Umbilical cord (tissue), 2 donors: ENCODE results near the gene TUBGCP2. TPM values are rescaled to one million over a fixed set of nuclear protein-coding genes. Genes with fewer than 3 reads are reported as not detected.
"Not testable (repeated sequence)": the region's sequence is repeated elsewhere in the genome, so short reads cannot be mapped to it uniquely, and the experiment has no call there.

ENCODE experiments used
- DNase-seq: peaks from one replicate; pipeline ENCODE4 v3.0.0-alpha.2; 2015; ENCODE audit warnings: low spot score
- total RNA-seq: library from RNA; depleted of rRNA; stranded (reverse); fragments of >200 nt; gene quantifications from one replicate; pipeline ENCODE4 v1.2.3, GENCODE V29; 2014; ENCODE audit warnings: low replicate concordance; ENCODE audit not compliant: insufficient read depth

Gene TUBGCP2
- total RNA-seq, 1 donor from 2014 or later: 34.2 TPM

DNA sequence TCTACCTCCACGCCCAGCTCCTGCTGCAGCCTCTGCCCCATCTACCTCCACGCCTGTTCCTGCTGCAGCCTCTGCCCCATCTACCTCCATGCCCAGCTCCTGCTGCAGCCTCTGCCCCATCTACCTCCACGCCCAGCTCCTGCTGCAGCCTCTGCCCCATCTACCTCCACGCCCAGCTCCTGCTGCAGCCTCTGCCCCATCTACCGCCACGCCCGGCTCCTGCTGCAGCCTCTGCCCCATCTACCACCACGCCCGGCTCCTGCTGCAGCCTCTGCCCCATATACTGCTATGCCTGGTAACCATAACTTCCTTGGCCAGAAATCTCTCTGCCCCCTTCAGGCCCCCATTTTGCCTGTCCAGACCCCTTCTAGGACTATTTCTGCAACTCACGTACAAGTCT lies 43.6 kb downstream of the TUBGCP2 start:
- not testable (repeated sequence) for DNase-seq

DNA sequence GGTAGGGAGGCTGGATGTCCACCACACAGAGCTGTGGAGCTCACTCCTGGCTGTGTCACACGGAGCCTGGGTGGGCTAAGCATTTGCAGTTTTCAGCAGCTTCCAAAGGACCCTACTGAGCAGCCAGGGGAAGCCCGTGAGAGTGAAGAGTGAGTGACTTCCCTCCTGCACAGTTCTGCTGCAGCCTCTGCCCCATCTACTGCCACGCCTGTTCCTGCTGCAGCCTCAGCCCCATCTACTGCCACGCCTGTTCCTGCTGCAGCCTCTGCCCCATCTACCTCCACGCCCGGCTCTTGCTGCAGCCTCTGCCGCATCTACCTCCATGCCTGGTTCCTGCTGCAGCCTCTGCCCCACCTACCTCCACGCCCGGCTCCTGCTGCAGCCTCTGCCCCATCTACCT lies 44.2 kb downstream of the TUBGCP2 start:
- DNase-seq: no peak

DNA sequence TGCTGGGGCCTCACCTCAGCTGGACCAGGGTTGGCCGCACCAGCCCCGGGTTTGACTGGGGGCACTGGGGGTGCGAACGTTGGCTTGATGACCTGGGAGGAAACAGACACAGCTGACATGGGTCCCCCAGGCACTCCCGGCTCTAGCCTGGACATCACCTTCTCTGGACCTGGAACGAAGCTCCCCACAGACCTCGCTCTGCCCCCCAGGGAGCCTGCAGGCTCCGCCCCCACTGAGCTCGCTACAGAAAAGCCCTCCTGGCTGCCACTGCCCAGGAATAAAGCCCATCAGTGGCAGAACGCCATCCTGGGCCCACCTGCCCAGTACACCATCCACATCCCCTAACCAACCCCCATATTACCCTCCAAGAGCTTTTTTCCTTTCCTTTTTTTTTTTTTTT lies 45.0 kb downstream of the TUBGCP2 start:
- no peak for DNase-seq

DNA sequence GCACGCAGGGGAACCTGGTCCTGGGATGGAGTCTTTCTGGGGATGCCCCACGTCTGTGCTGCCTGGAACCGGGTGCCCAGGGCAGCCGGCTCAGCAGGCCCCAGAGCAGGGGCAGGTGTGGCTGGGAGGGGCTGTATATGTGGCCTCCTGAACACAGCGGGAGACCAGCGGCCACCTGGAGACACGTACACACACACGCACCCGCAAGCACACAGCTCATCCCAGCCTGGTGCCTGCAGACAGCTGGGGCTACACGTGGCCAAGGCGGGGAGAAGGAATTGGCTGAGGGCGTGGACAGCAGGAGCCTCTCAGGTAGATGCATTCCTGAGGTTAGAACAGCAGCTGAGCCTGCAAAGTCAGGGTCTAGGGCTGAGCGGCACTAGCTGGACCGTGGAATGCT lies 46.0 kb downstream of the TUBGCP2 start:
- no peak for DNase-seq

DNA sequence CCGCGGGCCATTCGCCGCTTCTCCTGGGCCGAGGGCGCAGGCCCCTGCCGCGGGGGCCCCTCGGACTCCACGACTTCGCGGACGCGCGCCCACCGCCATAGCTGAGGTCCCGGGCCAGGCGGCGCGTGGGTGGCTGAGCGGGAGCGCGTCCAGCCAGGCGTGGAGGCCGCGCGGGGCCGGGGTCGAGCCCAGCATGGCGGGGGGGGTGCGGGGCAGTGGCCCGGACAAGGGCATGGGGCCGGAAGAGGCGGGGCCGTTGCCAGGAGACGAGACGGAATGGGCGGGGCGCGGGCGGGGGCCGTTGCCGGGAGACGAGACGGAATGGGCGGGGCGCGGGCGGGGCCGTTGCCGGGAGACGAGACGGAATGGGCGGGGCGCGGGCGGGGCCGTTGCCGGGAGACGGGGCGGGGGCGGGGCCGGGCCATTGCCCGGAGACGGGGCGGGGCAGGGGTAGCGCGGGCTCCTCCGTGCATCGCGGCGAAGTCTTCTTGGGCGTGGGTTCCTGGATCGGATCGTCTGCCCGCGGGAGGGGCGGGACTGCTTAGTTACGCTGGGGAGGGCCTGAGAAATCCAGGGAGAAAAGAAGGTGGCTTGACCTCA lies 46.8 kb downstream of the TUBGCP2 start:
- peak; percentile 82 for DNase-seq

- DNase-seq: peak; percentile 50
Measured at GRCh38 chr10:133260895-133261725, 47.6 kb downstream of the TUBGCP2 start.

DNA sequence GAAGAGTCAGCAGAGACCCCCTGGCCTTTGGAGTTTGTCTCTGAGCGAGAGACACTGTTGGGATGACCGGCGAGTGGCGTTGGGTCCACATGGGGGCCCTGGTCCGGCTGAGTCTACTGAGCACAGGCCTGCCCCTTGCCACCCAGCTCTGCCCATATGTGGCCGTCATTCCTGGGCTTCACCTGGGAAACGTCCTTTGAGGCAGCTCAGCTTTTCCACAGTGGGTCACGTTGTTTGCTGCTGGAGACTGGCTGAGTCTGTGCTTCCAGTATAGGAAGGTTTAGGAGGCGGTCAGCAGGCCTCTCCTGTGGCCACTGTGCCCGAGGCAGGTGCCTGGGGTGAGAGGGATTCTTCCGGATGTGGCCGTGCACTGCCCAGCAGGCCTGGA lies 49.1 kb downstream of the TUBGCP2 start:
- DNase-seq: no peak

GRCh38 chr10:133258818-133259601 lies 49.7 kb downstream of the TUBGCP2 start:
- peak; percentile 91 for DNase-seq

- no peak for DNase-seq
Measured at GRCh38 chr10:133258066-133258817, 50.4 kb downstream of the TUBGCP2 start.

- DNase-seq: peak; percentile 59
Measured at GRCh38 chr10:133257489-133258065, 51.1 kb downstream of the TUBGCP2 start.

DNA sequence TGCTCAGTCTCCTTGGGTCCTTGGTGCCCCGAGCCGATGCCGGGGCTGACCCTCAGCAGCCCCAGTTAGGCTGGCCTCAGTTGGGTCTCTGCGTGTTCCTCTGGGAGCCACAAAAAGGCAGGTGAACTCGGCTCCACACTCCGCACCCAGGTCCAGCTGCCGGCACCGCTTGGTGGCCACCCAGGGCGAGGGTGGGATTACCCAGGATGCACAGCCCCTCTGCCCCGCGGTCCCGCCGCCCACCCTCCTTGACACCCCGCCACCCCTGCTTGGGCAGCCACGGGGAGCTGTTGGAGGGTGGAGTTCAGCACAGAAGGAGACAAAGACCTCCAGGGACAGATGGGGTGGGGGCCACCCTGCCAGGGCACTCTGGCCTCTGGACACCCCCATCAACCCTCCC lies 53.3 kb downstream of the TUBGCP2 start:
- no peak for DNase-seq

DNA sequence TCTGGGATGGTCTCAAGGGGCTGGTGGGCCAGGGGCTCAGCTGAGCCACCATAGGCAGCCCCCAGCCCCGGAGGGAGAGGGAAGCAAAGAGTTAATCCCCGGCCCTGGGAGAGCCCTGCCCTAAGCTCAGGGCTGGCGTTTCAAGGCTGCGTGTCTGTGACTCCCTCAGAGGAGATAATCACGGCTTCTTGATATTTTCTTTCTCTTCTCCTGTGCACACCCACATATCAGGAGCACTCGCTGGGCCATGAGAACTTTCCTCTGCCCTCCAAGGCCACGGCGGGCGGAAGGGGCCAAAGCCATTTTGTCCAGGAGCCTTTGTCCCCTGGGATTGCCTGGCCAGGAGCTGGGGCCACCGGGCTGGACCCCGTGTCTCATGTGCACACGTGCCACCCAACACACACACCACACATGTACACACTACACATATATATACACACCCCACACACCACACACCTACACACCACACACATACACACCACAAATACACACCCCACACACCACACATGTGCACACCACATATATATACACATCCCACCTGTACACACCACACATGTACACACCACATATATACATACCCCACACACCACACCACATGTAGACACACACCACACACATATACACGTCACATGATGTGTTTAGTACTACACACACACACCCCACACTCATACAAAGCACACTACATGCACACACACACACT lies 54.1 kb downstream of the TUBGCP2 start:
- peak; percentile 48 for DNase-seq

DNA sequence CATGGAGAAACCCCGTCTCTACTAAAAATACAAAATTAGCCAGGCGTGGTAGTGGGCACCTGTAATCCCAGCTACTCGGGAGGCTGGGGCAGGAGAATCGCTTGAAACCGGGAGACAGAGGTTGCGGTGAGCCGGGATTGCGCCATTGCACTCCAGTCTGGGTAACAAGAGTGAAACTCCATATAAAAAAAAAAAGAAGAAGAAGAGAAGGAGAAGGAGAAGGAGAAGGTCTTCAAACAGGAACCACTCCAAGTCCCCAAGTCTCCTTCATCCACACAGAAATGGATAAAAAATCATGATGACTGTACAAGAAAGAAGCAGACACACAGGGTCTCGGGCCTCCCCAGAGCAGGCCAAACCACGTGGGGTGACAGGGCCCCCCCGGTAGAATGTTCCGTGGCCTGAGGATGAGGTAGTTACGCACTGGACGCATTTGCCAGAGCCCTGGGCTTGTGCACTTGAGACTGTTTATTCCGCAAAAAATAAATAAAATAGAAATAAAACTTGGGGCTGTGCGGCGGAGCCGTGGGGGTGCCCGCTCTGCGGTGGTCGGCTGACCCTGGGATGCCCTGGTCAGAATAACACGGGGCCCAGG lies 55.2 kb downstream of the TUBGCP2 start:
- DNase-seq: no peak

- DNase-seq: no peak
Measured at GRCh38 chr10:133252223-133252552, 56.5 kb downstream of the TUBGCP2 start.

GRCh38 chr10:133251388-133252222 lies 57.1 kb downstream of the TUBGCP2 start:
- peak; percentile 58 for DNase-seq

GRCh38 chr10:133249975-133250754 lies 58.5 kb downstream of the TUBGCP2 start:
- DNase-seq: no peak

- DNase-seq: no peak
Measured at GRCh38 chr10:133249094-133249780, 59.4 kb downstream of the TUBGCP2 start.

DNA sequence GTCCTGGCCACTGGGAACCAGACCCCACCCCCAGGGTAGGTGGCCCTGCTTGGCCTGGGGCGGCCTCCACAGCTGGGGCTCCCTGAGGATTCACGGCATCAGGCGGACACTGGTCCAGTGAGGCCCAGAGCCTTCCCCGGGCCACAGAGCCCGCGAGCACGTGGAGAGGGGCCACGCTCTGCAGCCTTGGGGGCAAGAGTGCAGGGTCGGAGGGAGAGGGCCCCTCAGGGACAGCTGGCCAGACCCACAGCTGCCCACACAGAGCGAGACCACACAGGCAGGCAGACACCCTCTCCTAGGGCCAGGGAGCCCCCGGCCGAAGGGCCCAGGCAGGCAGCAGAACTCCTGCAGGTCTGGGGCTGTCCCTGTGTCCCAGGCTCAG lies 60.3 kb downstream of the TUBGCP2 start:
- DNase-seq: no peak
